GM10847 (cell line): Measurements from ENCODE around the gene CD109.

Source experiments
- POLR2A ChIP-seq: IDR thresholded peaks from 2 replicates; pipeline ENCODE4 v1.6.1; 2011; ENCODE audit not compliant: insufficient read length; ENCODE audit errors: extremely low read depth

The CD109 gene

GRCh38 chr6:73857341-73857890 is 161.4 kb downstream of the CD109 start:
- no peak for TF ChIP-seq POLR2A

GRCh38 chr6:73858376-73858775 is 162.4 kb downstream of the CD109 start:
- no peak for TF ChIP-seq POLR2A

- TF ChIP-seq POLR2A = no peak
Observed at GRCh38 chr6:73860303-73860702, 164.3 kb downstream of the CD109 start.

- no peak for TF ChIP-seq POLR2A
Observed at GRCh38 chr6:73866305-73866704, 170.3 kb downstream of the CD109 start.

GRCh38 chr6:73867411-73867810 is 171.4 kb downstream of the CD109 start:
- no peak for TF ChIP-seq POLR2A

- no peak for TF ChIP-seq POLR2A
Observed at GRCh38 chr6:73870907-73871306, 174.9 kb downstream of the CD109 start.

GRCh38 chr6:73873081-73873480 is 177.1 kb downstream of the CD109 start:
- TF ChIP-seq POLR2A = no peak
